ELF-1 (cell line): Measurements from ENCODE around the gene ZFYVE28.
"Not testable (repeated sequence)": the region's sequence is repeated elsewhere in the genome, so short reads cannot be mapped to it uniquely, and the experiment has no call there.

Experiments
- DNase-seq: peaks from one replicate; pipeline ENCODE4 v3.0.0-alpha.2; 2016; ENCODE audit warnings: low read depth, low spot score

The ZFYVE28 gene

DNA sequence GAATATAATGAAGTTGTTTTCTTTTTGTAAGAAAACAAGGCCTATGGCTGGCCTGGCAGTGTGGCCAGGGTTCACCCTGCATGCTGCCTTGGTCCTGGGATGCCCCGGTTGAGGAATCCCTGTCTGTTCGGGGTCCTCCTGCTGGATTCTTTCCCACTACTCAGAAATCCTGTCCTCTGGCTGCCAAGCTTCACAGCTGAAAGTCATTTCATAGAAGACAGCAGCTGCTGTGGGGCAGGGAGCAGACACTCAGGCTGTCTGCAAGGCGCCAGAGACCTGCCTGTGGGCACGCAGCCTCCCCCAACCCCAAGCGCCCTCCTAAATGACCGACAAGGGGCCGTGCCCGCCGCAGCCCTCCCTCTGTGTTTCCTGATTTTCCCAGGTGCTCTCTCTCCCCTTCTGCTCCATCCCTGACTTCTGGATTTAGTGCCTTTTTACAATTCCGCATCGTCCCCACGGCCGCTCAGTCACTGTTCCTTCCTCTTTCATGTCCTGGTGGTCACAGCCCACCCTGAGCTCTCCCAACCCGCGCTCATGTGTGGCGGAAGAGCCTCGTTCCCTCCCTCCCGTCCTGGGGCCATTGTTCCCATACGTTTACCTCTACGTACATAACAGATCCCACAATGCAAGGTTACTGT, 27.5 kb downstream of the ZFYVE28 start:
- DNase-seq, result no peak

DNA sequence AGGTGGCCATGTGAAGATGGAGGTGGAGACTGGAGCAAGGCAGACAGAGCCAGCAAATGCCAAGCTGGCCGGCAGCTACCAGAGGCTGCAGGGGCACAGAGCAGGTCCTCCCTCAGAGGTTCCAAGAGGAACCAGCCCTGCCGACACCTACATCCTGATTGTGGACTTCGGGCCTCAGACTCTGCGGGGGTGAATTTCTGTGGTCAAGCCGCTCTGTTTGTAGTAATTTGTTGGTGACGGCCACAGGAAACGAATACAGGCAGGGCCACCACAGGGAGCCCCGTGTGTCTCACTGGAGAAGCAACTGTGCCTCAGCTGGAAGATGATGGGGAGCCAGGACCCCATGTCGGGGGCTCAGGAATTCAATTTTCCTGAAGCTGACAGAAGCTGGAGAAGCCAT, 28.3 kb downstream of the ZFYVE28 start:
- DNase-seq, result no peak

DNA sequence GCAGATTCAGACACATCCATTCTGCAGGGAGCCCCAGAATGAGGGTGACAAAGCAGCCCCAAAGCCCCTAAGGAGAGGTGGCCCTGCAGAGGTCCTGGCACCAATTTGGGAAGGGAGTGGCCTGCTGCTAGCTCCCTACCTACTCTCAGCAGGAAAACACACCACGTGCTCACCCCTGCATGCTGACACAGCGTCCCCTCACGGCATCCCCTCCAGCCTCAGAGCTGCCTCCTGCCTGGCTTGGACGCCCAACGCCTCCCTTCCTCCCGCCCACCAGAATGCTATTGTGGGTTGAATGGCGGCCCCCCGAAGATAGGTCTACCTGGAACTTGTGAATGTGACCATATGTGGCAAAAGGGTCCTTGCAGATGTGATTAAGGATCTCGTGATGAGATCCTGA, 28.8 kb downstream of the ZFYVE28 start:
- DNase-seq, result peak; percentile 62

DNA sequence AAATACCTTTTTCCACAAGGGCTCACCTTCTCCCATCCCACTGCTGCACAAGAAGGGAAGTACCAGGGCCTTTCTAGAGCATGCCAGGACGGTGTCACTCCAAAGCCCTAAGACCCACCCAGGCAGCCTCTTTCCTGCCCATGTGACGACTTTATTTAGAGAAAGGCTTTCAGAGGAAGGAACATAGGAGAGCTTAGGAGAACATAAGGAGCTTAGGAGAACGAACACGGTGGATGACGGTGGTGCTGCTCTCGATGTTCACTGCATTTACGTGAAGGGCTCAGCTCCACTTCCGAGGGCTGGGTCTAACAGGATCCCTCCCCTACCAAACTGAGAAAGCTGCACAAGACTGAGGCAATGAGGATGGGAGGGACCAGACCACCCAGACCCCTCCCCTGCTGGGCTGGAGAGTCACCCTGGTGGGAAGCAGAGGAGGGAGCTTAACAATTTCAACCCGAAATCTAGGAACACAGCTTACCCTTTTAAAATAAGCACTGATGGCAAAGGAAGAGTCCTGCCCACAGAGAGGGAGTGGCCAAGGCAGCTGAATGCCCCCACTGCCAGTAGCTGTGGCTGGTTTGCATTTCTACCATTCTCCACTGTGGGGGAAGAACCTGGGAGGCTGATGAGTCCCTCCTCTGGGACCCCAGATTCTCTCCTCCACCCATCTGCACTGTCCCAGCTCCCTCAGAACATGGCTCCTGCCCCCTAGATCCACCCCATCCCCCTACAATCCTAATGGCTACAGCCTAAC, 29.8 kb downstream of the ZFYVE28 start:
- no peak for DNase-seq

DNA sequence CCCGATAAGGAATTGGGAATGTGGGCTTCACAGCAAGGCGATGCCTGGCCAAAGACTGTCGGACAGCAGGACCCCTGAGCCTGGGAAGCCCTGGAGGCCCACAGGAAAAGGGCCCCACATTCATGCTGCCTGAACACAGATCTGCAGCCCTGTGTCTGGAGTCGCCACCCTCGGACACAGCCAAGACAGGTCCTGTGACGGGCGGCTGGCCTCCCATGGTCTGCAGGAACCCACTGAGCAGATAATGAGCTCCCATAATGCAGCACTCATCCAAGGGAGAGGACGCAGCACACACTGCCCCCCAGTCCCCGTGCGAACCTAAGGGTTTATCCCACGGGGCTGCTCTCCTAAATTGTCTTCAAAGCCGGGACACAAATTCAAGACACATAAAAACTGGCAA, 30.6 kb downstream of the ZFYVE28 start:
- no peak for DNase-seq

DNA sequence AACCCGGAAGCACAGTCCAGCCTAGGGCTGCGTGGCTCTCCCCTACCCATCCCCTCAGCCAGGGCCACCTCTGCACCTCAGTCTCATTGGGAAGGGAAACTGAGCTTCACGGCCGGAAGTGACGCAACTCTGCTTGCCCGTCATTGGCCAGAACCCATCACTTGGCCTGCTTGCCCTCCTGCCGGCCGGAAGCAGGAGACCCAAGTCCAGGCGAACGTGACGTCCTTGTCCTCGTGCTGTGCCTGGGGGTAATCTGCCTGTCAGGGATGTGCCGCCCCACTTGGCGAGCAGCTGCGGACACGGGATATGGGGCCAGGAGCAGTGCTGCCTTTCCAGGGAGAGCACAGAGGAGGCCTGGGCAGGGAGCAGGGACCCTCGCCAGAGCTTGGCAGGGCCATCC, 31.2 kb downstream of the ZFYVE28 start:
- DNase-seq, result no peak

DNA sequence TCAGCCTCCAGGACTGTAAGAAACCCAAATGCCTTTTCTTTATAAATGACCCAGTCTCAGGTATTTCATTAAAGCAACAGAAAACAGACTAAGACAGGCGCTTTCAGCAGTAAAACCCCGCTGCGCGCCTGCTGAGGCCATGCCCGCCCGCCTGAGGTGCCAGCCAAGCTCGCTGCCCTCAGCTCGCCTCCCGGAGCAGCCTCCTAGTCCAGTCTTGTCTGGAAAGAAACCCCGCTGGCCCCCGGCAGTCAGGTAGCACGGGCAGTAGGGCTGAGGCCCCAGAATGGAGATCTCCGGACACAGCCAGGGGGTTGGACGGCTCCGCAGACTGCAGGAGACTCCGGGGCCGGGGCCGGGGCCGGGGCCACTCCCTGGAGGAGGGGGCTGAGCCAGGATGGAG, 31.7 kb downstream of the ZFYVE28 start:
- DNase-seq, result no peak

DNA sequence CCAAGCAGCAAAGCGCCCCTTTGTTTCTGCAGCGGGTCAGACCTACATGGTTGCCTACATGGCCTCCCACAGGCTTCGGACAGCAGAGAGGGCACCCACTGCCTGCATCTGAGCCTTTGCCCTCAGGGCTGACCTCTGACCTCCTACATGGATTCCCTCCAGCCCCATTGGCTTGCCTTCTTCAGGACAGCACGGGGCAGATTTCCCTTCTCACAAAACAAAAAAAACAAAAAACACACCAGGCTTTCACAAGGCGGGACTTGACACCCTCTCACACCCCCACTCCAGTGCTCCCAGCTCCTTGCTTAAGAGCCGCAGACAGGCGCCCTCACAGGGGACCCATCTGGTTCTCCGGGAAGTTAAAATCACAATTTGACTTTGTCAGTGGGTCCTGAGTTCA, 32.9 kb downstream of the ZFYVE28 start:
- DNase-seq, result peak; percentile 46

DNA sequence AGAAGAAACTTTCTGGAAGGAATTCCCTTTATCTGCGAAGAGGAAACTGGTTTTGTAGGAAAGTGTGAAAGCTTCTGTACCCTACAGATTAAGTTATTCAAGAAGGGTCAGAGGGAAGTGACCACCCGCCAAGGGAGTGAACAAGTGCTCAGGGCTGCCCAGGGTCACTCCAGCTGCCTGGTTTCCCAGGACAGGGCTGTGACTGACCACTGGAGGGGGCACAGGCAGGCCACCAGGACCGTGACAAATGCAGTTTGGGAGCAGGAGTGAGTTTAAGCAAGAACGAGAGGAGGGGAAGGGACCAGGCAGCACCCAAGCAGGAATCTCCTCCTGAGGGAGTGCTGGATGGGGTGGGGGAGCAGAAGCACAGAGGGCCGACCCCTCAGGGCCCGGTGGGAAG, 34.2 kb downstream of the ZFYVE28 start:
- no peak for DNase-seq

DNA sequence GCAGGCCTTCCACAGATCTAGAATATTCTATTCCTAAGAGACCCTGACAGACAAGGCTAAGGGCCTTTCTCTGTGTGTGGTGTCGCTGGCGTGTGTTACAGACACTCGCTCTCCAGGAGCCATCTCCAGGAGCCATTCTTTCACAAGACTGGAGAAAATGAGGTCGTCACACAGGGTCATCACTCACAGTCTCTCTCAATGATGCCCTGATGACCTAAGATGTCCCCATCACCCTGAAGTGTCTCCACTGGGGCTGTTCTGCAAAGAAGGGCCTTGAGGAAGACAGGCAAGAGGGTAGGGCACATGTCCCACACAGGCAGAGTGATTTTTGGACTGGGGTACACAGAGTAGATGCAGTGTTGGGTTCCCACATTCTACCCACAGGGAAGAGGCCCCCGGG, 34.7 kb downstream of the ZFYVE28 start:
- DNase-seq, result no peak

DNA sequence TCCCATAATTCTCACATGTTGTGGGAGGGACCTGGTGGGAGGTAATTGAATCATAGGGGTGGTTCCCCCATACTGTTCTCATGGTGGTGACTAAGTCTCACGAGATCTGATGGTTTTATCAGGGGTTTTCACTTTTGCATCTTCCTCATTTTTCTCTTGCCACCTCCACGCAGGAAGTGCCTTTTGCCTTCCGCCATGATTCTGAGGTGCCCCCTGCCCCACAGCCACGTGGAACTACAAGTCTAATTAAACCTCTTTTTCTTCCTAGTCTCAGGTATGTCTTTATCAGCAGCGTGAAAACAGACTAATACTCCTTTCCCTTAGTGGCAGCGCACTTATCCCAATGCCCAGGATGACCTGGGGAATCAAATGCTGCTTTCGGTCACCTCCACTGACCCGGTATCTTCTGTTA, 35.2 kb downstream of the ZFYVE28 start:
- DNase-seq, result not testable (repeated sequence)

DNA sequence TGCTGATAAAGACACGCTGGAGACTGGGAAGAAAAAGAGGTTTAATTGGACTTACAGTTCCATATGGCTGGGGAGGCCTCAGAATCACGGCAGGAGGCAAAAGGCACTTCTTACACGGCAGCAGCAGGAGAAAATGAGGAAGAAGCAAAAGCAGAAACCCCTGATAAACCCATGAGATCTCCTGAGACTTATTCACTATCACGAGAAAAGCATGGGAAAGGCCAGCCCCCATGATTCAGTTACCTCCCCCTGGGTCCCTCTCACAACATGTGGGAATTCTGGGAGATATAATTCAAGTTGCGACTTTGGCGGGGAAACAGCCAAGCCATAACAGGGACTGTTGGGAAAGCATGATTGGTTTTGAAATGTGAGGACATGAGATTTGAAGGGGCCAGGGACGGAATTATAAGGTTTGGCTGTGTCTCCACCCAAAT, 35.7 kb downstream of the ZFYVE28 start:
- DNase-seq, result not testable (repeated sequence)

DNA sequence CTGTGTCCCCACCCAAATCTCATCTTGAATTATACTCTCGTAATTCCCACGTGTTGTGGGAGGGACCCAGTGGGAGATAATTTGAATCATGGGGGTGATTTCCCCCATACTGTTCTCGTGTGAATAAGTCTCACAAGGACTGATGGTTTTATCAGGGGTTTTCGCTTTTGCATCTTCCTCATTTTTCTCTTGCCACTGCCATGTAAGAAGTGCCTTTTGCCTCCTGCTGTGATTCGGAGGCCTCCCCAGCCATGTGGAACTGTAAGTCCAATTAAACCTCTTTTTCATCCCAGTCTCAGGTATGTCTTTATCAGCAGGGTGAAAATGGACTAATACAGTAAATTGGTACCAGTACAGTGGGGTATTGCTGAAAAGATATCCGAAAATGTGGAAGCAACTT, 37.9 kb downstream of the ZFYVE28 start:
- DNase-seq, result not testable (repeated sequence)

DNA sequence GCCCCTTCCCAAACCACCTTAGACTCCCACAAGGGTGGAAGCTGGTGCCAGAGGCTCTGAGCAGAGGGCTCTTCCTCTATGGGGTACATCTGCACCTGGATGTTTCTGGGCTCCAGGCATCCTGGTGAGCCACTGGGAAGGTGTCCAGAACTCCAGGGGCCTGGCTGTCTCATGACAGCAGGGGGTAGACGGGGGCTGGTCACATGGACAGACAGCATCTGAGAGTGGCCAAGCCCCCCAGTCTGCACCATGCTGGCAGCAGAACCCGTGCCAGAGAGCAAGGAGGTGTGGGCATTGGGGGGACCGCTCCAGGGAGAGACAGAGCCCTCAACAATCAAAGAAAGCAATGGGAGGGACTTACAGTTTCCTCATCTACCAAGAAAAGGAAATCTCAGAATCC, 39.5 kb downstream of the ZFYVE28 start:
- no peak for DNase-seq

DNA sequence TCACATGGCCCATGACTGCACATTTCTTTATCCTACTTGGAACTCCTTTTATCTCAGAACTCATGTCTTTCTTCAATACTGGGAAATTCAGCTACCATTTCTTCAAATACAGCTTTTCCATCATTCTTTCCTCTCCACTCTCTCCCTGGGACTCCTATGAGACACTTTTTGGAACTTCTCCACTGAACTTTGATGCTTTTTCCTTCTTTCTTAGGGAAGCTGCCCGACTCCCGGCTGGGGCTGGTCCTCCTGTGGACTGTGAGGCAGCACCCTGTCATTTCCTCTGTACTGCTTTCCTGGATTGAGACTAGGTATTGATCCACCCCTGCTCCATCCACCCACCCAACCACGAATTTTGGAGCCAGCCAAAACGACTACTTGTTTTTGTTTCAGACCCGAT, 40.0 kb downstream of the ZFYVE28 start:
- no peak for DNase-seq

DNA sequence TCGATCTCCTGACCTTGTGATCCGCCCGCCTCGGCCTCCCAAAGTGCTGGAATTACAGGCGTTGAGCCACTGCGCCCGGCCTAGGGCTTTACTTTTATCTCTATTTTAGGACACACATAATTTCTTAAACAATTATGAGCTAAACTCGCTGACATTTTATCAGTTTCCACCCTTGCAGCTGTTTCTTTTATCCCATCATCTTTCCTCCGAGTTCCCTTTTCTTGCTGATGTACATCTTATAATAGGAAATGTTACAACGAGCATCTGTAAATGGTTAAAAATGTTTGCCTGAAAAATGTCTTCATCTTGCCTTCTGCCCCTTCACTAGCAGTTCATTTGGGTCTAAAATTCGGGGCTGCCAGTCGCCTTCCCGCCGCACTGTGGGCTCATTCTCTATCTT, 41.2 kb downstream of the ZFYVE28 start:
- no peak for DNase-seq

DNA sequence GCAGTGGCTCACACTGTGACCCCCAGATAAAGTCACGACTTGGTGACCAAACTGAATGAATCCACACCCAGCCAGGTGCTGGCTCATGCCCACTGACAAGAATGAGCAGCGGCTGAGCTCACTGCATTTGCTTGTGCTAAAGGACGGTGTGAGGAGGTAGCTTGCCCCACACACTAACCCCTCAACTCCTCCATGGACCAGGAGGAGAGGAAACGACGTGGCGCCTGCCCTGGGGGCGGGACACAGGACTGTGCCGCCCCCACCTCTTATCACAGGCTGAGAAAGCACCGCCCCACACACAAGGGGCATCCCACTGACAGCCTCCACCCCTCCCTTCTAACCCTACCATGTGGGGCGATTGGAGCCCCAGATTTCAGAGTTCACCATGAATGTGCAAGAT, 43.0 kb downstream of the ZFYVE28 start:
- no peak for DNase-seq

DNA sequence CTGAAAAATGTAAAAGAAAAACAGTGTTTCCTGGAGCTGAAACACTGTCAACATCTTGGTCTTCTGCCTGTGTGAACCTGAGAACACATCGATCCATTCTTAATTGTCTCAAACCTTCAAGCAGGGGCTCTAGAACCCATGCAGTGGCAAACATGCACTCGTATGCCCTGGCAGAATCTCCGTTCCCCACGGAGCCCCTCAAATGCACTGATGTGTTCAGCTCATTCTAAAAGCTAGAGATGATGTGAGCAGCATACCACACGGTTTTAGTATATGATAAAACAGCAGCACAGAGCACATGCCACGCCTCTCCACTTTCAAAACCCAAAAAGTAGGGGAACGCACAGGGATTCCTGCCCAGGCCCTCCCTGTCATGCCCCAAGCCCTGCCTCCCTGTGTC, 44.9 kb downstream of the ZFYVE28 start:
- DNase-seq, result no peak

DNA sequence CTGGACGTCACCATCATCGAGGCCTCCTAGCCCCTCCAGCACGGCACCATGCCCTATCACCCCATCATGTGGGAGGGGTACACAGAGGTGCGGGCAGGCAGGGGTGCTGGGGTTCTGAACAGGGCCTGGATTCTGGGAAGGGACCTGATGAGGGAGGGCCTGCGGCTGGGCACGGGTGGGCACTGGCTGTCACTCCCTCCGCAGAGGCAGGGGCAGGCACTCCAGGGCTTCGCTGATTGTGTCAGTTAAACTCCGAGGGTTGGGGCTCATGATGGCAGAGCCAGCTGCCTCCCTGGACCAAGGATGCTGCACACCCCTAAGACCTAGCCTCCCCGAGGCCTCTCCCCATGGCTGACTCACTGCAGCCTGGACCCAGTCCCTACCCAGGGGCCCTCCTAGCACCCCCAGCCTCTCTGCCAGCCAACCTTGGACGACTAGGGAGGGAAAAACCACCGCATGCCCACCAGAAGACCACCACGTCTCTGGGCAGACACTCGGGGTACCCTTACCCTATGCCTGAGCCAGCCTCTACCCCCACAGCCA, 45.9 kb downstream of the ZFYVE28 start:
- DNase-seq, result no peak

DNA sequence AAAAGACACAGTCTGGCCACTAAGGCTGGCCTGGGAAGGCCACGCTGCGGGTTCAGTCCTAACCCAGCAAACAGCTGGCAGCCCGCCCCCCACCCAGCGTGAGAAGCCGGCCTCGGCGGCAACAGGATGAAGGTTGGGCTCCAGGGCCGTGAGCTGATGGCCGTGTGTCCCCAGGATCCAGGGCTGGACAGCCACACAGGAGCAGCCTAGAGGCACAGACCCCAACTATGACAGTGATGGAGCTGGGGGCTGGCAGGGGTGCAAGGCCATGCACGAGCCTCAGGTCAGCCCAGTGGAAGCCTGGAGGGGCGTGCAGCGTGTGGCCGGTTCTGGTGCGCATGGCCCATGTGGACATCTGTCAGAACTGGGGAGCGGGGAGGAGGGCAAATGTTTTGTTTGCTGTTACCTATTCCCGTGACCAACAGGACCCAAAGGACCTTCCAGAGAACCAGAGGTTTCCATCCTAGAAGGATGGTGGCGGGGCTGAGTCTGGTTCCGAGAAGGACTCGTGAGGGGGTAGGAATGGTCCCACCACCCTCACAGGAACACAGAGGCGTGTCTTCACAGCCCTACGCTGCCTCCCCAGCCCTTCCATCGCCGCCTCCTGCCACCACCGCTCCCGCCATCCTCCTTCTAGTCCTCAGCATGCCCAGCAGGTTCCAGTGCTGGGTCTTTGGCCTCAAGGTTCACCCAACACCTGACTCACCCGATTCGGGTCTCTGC, 46.5 kb downstream of the ZFYVE28 start:
- DNase-seq, result no peak

DNA sequence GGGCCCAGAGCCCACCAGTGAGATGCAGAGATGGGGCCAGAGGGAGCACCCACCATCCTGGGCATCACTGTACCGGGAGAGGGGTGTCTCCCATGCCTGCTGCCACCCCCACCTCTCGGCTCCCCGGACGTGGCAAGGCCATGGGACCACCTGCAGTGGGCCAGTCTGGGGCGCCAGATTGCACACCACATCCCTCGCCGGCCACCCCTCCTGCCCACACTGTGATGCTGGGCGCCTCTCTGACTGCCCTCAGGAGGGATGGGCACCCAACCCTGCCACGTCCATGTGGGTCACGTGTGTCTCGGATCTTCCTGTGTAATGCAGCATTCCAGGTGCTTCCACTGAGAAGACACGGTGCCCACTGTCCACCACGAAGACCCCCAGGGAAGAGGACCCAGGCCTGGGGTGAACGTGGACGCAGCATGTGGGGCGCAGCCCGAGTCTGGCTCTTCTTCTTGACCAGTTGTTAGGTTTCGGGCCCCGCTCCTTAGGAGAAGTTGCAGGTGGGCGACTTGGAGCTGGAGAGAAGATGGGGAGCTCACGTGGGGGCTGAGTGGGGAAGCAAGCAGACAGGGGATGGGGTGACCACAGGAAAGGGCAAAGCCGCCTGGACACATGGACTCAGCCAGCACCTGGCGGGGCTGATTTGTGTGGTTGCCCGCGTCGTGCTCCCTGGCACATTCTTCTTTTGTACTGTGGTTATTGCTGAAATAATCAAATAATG, 47.7 kb downstream of the ZFYVE28 start:
- no peak for DNase-seq
